ENCODE data around the gene HYAL3.

Gene HYAL3

DNA sequence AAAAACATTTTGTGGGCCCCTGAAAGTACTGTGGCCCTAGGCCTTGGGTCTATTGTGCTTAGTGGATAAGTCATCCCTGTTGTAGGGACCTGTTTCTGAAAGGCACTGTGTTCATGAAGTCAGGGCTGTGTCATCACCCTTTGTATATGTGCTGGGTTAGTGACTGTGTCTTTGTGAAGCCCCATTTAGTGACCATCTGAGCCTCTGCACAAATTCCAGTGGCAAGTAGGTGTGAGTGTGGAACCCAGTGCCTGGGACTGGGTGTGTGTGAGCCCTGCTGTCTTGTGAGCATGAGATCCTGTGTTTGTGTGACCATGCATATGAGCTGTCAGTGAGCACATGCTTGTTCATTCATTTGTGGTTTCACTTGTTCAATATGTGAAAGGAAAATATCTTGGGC is 5.4 kb upstream of the HYAL3 start:
- H3K27ac ChIP-seq: no peak overlapping the region
- no peaks in the 10 kb centered on the region for H3K36me3 ChIP-seq (ENCODE audit: insufficient read depth, low read length)
- no peaks in the 10 kb centered on the region for H3K9me3 ChIP-seq (ENCODE audit: low read depth, low read length)
- DNase-seq (ENCODE audit: low read depth, low spot score): no peak
- no peak for TF ChIP-seq POLR2AphosphoS5 (IDR thresholded peaks at IDR 0.05; ENCODE audit: borderline replicate concordance, low read depth, low read length)
- no peak for TF ChIP-seq EZH2 (IDR thresholded peaks at IDR 0.05)
- TF ChIP-seq FOXP2 (optimal IDR thresholded peaks at IDR 0.05; ENCODE audit: control extremely low read depth, extremely low read length, insufficient read depth): no peak
- no peak overlapping the region for H3K4me3 ChIP-seq
- no peak overlapping the region for H3K9ac ChIP-seq (ENCODE audit: insufficient read length)

- Histone ChIP-seq H3K27ac (no peak within 1 kb of the TSS), H3K4me3 (no peak within 1 kb of the TSS), H3K9ac (ENCODE audit: insufficient read length) (no peak within 1 kb of the TSS), H3K9me3 (ENCODE audit: low read depth, low read length) (no peaks in the 10 kb centered on the region), H3K36me3 (ENCODE audit: insufficient read depth, low read length) (no peaks in the 10 kb centered on the region)
- DNase-seq (ENCODE audit: low read depth, low spot score): no peak
- TF ChIP-seq EZH2 (IDR thresholded peaks at IDR 0.05) (no peak), FOXP2 (optimal IDR thresholded peaks at IDR 0.05; ENCODE audit: control extremely low read depth, extremely low read length, insufficient read depth) (no peak), POLR2AphosphoS5 (IDR thresholded peaks at IDR 0.05; ENCODE audit: borderline replicate concordance, low read depth, low read length) (no peak)
These were observed 4.0 kb upstream of the HYAL3 start, which contains the start of gene HYAL1 for GRCh38 chr3:50303013-50303815. HYAL1 (minus strand) TSS chr3:50303574; CDS start chr3:50302956, 618 bp downstream.

DNA sequence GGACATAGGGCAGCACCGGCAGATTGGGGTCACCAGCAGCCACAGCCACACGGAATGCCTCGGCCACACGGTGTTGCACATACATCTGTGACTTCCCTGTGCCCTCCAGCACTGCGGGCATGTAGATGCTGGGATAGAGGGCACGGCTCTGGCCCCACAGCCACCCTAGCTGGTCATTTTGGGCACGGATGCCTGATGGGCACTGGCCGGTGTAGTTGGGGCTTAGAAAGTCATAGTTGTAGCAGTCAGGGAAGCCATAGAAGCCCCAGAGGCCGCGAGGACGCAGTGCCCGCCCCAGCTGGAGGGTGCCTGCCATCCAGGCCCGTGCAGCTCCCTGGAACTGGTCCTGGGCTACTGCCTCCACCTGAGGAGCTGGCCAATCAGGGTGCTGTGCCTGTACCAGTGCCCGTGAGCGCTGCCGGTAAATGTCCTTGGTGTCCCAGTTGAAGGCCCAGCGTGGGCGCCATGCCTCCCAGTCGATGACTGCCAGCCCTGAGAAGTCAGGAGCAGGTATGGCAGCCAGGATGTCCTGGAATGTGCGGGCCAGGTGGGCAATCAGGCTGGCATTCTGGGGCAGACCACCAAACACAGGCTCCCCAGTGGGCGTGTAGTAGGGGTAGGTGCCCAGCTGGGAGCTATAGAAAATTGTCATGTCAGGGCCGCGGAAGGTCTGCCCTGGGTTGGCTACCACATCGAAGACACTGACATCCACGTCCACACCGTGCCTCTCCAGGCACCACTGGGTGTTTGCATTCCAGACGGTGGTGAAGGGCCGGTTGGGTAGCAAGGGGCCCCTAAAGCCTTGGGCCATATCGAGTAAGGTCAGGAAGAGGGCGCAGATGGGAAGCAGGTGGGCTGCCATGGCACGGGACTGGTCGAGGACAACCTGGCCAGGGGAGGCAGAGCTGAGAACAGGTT is 3.1 kb upstream of the HYAL3 start:
- H3K27ac ChIP-seq: no peak overlapping the region
- no peak for DNase-seq (ENCODE audit: low read depth, low spot score)
- H3K9me3 ChIP-seq (ENCODE audit: low read depth, low read length): no peaks in the 10 kb centered on the region
- no peak overlapping the region for H3K4me3 ChIP-seq
- no peaks in the 10 kb centered on the region for H3K36me3 ChIP-seq (ENCODE audit: insufficient read depth, low read length)
- TF ChIP-seq POLR2AphosphoS5 (IDR thresholded peaks at IDR 0.05; ENCODE audit: borderline replicate concordance, low read depth, low read length): no peak
- TF ChIP-seq FOXP2 (optimal IDR thresholded peaks at IDR 0.05; ENCODE audit: control extremely low read depth, extremely low read length, insufficient read depth): no peak
- TF ChIP-seq EZH2 (IDR thresholded peaks at IDR 0.05): no peak
- H3K9ac ChIP-seq (ENCODE audit: insufficient read length): no peak overlapping the region

DNA sequence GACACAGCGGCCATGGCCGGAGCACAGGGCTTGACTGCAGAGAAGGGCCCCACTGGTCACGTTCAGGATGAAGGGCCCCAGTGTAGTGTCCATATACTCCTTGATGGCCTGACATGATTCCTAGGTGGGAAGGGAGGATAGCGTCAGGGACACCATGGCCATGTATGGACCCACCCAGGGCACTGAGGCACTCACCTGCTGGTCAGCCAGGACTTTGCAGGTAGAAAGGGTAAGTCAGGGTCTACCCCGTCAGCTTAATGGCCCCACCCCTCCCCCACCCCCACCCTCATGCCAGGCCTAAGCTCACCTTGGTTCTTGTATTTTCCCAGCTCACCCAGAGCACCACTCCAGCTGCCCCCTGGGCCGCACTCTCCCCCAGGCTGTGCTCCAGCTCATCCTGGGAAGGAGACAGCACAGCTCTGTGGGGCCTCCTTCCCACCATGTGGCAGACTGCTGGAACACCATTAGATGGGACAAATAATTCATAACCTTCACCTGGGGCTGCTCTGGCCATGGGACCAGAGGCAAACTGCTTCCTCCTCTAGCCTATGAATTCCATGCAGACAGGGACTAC is 1.6 kb upstream of the HYAL3 start:
- no peak for DNase-seq (ENCODE audit: low read depth, low spot score)
- no peak overlapping the region for H3K27ac ChIP-seq
- no peak for TF ChIP-seq FOXP2 (optimal IDR thresholded peaks at IDR 0.05; ENCODE audit: control extremely low read depth, extremely low read length, insufficient read depth)
- no peak for TF ChIP-seq POLR2AphosphoS5 (IDR thresholded peaks at IDR 0.05; ENCODE audit: borderline replicate concordance, low read depth, low read length)
- TF ChIP-seq EZH2 (IDR thresholded peaks at IDR 0.05): no peak
- H3K9ac ChIP-seq (ENCODE audit: insufficient read length): no peak overlapping the region
- no peaks in the 10 kb centered on the region for H3K9me3 ChIP-seq (ENCODE audit: low read depth, low read length)
- H3K36me3 ChIP-seq (ENCODE audit: insufficient read depth, low read length): no peaks in the 10 kb centered on the region
- H3K4me3 ChIP-seq: no peak overlapping the region

DNA sequence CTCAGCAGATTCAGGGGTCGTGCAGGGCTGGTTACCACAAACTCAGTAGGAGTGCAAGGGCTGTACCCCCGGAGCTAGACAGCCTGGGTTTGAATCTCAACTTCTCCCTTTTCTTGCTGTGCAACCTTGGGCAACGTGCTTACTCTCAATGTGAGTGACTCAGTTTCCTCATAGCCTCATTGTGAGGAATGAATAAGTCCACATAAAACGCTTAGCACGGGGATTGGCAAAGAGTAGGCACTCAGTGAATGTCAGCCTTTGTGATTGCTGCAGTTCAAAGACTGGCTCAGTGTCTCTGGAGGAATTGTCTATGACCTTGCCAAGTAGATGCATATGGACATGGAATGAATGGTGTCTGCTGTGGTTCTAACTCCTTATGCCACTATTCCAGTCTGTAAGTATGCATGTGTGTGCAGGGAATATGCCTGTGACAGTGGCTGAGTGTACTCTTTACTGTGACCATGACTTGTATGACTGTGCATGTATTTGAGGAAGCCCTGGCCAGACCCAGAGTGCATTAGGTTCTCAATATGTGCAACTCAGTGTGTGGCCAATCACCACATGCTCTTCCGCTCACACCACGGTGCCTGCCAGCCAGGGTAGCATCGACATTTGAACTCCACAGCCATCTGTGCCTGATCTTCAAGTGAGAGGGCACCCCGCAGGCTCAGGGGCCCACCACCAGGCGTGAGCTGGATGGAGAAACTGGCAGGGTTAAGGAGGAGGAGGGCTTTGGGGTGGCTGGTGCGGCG is 900 bp upstream of the HYAL3 start:
- peak overlapping the region; percentile 61 for H3K9ac ChIP-seq (ENCODE audit: insufficient read length)
- H3K4me3 ChIP-seq: peak overlapping the region; percentile 82
- H3K27ac ChIP-seq: no peak overlapping the region; the same call in 1 of the 2 replicates
- no peaks in the 10 kb centered on the region for H3K9me3 ChIP-seq (ENCODE audit: low read depth, low read length)
- no peak for DNase-seq (ENCODE audit: low read depth, low spot score)
- no peaks in the 10 kb centered on the region for H3K36me3 ChIP-seq (ENCODE audit: insufficient read depth, low read length)
- TF ChIP-seq EZH2 (IDR thresholded peaks at IDR 0.05) (no peak), POLR2AphosphoS5 (IDR thresholded peaks at IDR 0.05; ENCODE audit: borderline replicate concordance, low read depth, low read length) (no peak), FOXP2 (optimal IDR thresholded peaks at IDR 0.05; ENCODE audit: control extremely low read depth, extremely low read length, insufficient read depth) (no peak)

- Histone ChIP-seq H3K4me3 (peak overlapping the region; percentile 82), H3K27ac (no peak overlapping the region; the same call in 1 of the 2 replicates), H3K36me3 (ENCODE audit: insufficient read depth, low read length) (no peaks in the 10 kb centered on the region), H3K9ac (ENCODE audit: insufficient read length) (peak overlapping the region; percentile 61), H3K9me3 (ENCODE audit: low read depth, low read length) (no peaks in the 10 kb centered on the region)
- no peak for DNase-seq (ENCODE audit: low read depth, low spot score)
- no peak for TF ChIP-seq FOXP2 (optimal IDR thresholded peaks at IDR 0.05; ENCODE audit: control extremely low read depth, extremely low read length, insufficient read depth)
- no peak for TF ChIP-seq POLR2AphosphoS5 (IDR thresholded peaks at IDR 0.05; ENCODE audit: borderline replicate concordance, low read depth, low read length)
- TF ChIP-seq EZH2 (IDR thresholded peaks at IDR 0.05): no peak
These were observed 378 bp upstream of the HYAL3 start for GRCh38 chr3:50299638-50299928.

DNA sequence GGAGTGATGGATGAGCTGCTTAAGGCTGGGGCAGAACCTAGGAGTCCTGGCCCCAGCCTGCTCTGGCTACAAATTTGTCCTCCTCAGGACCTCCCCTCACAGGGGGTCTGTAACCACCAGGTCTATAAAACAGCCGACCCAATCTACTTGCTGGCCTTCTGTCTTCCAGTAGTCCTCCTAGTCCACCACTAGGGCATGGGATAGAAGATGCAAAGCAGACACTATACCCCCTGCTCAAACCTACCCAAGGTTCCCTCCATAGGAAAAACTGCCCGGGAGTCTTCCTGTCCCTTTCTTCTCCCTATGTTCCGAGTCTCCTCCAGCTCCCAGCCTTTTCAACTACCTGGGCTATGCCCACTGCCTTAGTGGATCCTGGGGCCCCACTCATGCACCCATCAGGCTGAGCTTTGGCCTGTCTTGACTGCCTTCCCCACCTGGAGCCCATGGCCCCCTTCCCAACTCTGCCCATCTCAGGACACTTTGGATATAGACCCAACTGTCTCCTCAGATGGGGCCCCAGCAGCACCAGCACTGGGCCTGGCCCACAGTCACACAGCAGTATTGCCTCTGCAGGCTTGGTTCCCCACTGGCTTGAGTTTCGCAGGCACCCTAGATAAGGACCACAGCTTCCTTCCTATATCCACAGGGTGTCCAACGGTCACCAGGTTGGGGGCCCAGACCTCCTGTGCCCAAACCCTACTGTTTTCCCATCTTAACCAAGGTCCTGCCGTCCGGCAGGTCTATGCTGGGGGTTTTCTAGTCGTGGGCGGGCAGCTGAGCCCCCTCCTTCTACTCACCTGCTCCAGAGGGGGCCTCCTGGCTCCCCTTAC is 1.1 kb downstream of the HYAL3 start:
- Histone ChIP-seq H3K9ac (ENCODE audit: insufficient read length) (no peak overlapping the region), H3K4me3 (peak overlapping the region; percentile 82), H3K9me3 (ENCODE audit: low read depth, low read length) (no peaks in the 10 kb centered on the region), H3K36me3 (ENCODE audit: insufficient read depth, low read length) (no peaks in the 10 kb centered on the region), H3K27ac (no peak overlapping the region)
- DNase-seq (ENCODE audit: low read depth, low spot score): no peak
- TF ChIP-seq POLR2AphosphoS5 (IDR thresholded peaks at IDR 0.05; ENCODE audit: borderline replicate concordance, low read depth, low read length) (no peak), FOXP2 (optimal IDR thresholded peaks at IDR 0.05; ENCODE audit: control extremely low read depth, extremely low read length, insufficient read depth) (no peak), EZH2 (IDR thresholded peaks at IDR 0.05) (no peak)
